ENCODE measurements around the gene CAPZB.

DNA sequence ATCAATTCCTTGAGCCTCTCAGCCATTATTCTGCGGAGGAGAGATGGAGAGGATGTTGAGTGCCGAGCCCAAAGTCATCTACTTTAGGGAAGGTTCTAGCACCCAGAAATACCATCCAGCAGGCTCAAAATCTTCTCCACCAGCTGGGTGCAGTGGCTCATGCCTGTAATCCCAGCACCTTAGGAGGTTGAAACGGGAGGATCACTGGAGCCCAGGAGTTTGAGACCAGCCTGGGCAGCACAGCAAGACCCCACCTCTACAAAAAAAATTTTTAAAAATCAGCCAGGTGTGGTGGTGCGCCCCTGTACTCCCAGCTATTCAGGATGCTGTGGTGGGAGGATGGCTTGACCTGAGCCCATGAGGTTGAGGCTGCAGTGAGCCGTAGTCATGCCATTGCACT is 39.5 kb upstream of the CAPZB start:
- no peak for TF ChIP-seq EZH2 (IDR thresholded peaks at IDR 0.05; ENCODE audit: borderline replicate concordance, low read length)
- TF ChIP-seq, protein P1, sequence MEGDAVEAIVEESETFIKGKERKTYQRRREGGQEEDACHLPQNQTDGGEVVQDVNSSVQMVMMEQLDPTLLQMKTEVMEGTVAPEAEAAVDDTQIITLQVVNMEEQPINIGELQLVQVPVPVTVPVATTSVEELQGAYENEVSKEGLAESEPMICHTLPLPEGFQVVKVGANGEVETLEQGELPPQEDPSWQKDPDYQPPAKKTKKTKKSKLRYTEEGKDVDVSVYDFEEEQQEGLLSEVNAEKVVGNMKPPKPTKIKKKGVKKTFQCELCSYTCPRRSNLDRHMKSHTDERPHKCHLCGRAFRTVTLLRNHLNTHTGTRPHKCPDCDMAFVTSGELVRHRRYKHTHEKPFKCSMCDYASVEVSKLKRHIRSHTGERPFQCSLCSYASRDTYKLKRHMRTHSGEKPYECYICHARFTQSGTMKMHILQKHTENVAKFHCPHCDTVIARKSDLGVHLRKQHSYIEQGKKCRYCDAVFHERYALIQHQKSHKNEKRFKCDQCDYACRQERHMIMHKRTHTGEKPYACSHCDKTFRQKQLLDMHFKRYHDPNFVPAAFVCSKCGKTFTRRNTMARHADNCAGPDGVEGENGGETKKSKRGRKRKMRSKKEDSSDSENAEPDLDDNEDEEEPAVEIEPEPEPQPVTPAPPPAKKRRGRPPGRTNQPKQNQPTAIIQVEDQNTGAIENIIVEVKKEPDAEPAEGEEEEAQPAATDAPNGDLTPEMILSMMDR (conservative IDR thresholded peaks at IDR 0.05 in 1 of 2, IDR thresholded peaks at IDR 0.05 in 1 of 2; ENCODE audit: extremely low read depth in 1 of 2, insufficient read depth in 1 of 2, low read depth in 1 of 2, low read length in 2 of 2) = no peak

Data from mammary epithelial cell (primary cell).